Measurements from ENCODE around the gene PLXNB1.

PLXNB1 gene

DNA sequence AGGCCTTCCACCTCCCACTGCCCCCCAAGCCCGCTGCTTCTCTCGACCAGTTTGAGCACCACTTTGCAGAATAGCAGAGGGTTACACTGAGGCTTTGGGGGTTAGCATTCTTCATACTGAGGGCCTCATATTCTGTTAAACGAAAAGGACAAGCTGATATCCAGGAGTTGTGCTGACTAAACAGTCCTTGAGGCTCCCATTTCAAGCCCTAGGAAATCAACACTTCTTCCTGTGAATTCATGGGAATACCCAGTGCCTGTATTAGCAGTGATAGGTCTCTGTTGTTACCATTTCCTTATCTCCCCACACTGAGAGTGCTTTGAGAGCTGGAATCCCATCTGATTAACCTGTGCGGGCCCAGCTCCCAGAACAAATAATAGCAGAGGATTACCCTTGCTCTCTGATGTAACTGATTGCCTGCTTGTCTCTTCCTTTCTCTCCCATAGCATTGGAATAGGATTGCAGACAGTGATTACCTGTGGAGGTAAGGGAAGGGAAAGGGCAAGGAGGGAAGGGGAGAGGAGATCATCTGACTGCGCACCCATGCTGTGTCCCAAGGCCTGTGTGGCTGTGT lies 56.9 kb downstream of the PLXNB1 start:
- TF ChIP-seq CTCF (IDR thresholded peaks at IDR 0.05; ENCODE audit: borderline replicate concordance, extremely low read depth, low read length, poor library complexity, severe bottlenecking) (no peak), EZH2 (IDR thresholded peaks at IDR 0.05; ENCODE audit: borderline replicate concordance, low read depth, low read length, severe bottlenecking) (no peak)
- DNase-seq (no peak), ATAC-seq (ENCODE audit: insufficient read depth, low read depth) (no peak)
- no peaks in the 10 kb centered on the region for H3K9me3 ChIP-seq (ENCODE audit: insufficient read depth, low read length, severe bottlenecking)
- H3K36me3 ChIP-seq (ENCODE audit: insufficient read depth, low read length), result no peaks in the 10 kb centered on the region
- H3K4me1 ChIP-seq (ENCODE audit: insufficient read depth, low read length), result no peaks in the 10 kb centered on the region
- H3K4me3 ChIP-seq (ENCODE audit: low read depth in 1 of 2, low read length in 2 of 2), result no peak overlapping the region
- H4K20me1 ChIP-seq (ENCODE audit: insufficient read depth, low read length), result no peaks in the 10 kb centered on the region
- no peak overlapping the region for H2AFZ ChIP-seq (ENCODE audit: low read depth, low read length)
- H3K4me2 ChIP-seq (ENCODE audit: insufficient read depth, low read length), result no peak overlapping the region
- no peak overlapping the region for H3K9ac ChIP-seq (ENCODE audit: low read depth, low read length)
- H3K27me3 ChIP-seq (ENCODE audit: insufficient read depth, low read length, poor library complexity), result peaks cover 4% of the 10 kb centered on the region
- no peak overlapping the region for H3K27ac ChIP-seq (ENCODE audit: low read length)
- H3K79me2 ChIP-seq (ENCODE audit: insufficient read depth, low read length), result no peaks in the 10 kb centered on the region

DNA sequence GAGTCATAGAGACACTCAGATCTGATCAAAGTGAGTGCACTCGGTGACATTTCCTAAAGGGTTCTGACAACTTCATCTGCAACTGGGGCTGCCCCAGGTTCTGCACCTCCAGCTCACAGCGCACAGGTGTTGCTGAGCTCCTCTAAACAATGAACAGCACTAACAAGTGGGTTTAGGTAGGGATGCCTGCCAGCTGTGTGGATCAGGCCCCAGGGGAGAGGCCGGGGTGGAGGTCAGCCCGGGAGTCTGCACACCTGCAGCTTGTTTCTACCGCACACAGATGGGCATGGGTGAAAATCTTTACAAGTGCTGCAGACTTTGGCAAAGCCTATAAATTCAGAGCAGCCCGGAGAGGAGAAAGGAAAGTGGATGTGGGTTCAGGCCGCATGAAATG lies 57.5 kb downstream of the PLXNB1 start:
- H3K4me2 ChIP-seq (ENCODE audit: insufficient read depth, low read length), result no peak overlapping the region
- DNase-seq, result no peak
- TF ChIP-seq CTCF (IDR thresholded peaks at IDR 0.05; ENCODE audit: borderline replicate concordance, extremely low read depth, low read length, poor library complexity, severe bottlenecking), result no peak
- TF ChIP-seq EZH2 (IDR thresholded peaks at IDR 0.05; ENCODE audit: borderline replicate concordance, low read depth, low read length, severe bottlenecking), result no peak
- no peaks in the 10 kb centered on the region for H3K36me3 ChIP-seq (ENCODE audit: insufficient read depth, low read length)
- no peak overlapping the region for H2AFZ ChIP-seq (ENCODE audit: low read depth, low read length)
- H3K4me1 ChIP-seq (ENCODE audit: insufficient read depth, low read length), result no peaks in the 10 kb centered on the region
- no peaks in the 10 kb centered on the region for H3K79me2 ChIP-seq (ENCODE audit: insufficient read depth, low read length)
- no peak overlapping the region for H3K4me3 ChIP-seq (ENCODE audit: low read depth in 1 of 2, low read length in 2 of 2)
- ATAC-seq (ENCODE audit: insufficient read depth, low read depth), result no peak
- no peaks in the 10 kb centered on the region for H3K9me3 ChIP-seq (ENCODE audit: insufficient read depth, low read length, severe bottlenecking)
- H3K9ac ChIP-seq (ENCODE audit: low read depth, low read length), result no peak overlapping the region
- H3K27me3 ChIP-seq (ENCODE audit: insufficient read depth, low read length, poor library complexity), result peaks cover 4% of the 10 kb centered on the region
- no peaks in the 10 kb centered on the region for H4K20me1 ChIP-seq (ENCODE audit: insufficient read depth, low read length)
- no peak overlapping the region for H3K27ac ChIP-seq (ENCODE audit: low read length)

DNA sequence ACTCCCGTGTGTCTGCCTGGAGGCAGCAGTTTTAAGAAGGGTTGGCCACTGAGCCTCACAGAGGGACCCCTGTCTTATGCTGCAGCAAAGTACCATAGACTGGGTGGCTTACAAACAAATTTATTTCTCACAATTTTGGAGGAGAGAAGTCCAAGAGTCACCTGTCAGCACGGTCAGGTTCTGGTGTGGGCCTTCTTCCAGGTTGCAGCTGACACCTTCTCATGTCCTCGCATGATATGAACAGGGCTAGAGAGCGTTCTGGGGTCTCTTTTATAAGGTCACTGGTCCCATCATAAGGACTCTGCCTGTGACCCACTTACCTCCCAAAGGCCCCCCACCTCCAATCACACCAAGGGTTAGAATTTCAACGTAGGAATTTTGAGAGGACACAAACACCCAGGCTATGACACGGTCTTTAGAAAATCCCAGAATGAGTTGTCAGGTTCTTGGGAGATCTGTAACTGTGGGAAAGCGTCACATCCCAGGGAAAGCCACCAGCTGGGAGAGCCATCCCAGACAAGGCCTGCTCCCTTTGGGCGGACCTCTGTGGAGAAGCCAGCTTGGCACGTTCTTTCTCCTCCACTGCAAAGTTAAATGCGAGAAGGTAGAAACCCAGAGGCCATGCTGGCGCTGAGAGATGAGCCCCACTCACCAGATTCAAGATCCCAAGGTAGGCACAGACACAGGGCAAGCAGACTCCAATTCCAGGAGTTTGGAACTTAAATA lies 58.1 kb downstream of the PLXNB1 start, which contains the start of gene FBXW12:
Gene FBXW12 (plus strand): TSS at position 569 of the 726 bp plus-strand sequence. CDS start 549 bp downstream, outside the sequence.
- Histone ChIP-seq H3K79me2 (ENCODE audit: insufficient read depth, low read length) (no peaks in the 10 kb centered on the region), H3K36me3 (ENCODE audit: insufficient read depth, low read length) (no peaks in the 10 kb centered on the region), H3K4me1 (ENCODE audit: insufficient read depth, low read length) (no peaks in the 10 kb centered on the region), H3K9ac (ENCODE audit: low read depth, low read length) (no peak within 1 kb of the TSS), H3K27ac (ENCODE audit: low read length) (no peak within 1 kb of the TSS), H3K4me2 (ENCODE audit: insufficient read depth, low read length) (no peak within 1 kb of the TSS), H2AFZ (ENCODE audit: low read depth, low read length) (no peak within 1 kb of the TSS), H3K27me3 (ENCODE audit: insufficient read depth, low read length, poor library complexity) (peaks cover 4% of the 10 kb centered on the region), H4K20me1 (ENCODE audit: insufficient read depth, low read length) (no peaks in the 10 kb centered on the region), H3K4me3 (ENCODE audit: low read depth in 1 of 2, low read length in 2 of 2) (no peak within 1 kb of the TSS), H3K9me3 (ENCODE audit: insufficient read depth, low read length, severe bottlenecking) (no peaks in the 10 kb centered on the region)
- no peak for TF ChIP-seq EZH2 (IDR thresholded peaks at IDR 0.05; ENCODE audit: borderline replicate concordance, low read depth, low read length, severe bottlenecking)
- ATAC-seq (ENCODE audit: insufficient read depth, low read depth) (no peak), DNase-seq (no peak)

GRCh38 chr3:48370333-48370713 lies 59.6 kb downstream of the PLXNB1 start:
- no peak overlapping the region for H3K4me3 ChIP-seq (ENCODE audit: low read depth in 1 of 2, low read length in 2 of 2)

More at GRCh38 chr3:48370333-48370713, 59.6 kb downstream of the PLXNB1 start:
- H3K4me1 ChIP-seq (ENCODE audit: insufficient read depth, low read length), result no peaks in the 10 kb centered on the region
- ATAC-seq (ENCODE audit: insufficient read depth, low read depth) (no peak), DNase-seq (no peak)
- H3K9ac ChIP-seq (ENCODE audit: low read depth, low read length), result no peak overlapping the region
- H3K9me3 ChIP-seq (ENCODE audit: insufficient read depth, low read length, severe bottlenecking), result no peaks in the 10 kb centered on the region
- H3K79me2 ChIP-seq (ENCODE audit: insufficient read depth, low read length), result no peaks in the 10 kb centered on the region
- H4K20me1 ChIP-seq (ENCODE audit: insufficient read depth, low read length), result no peaks in the 10 kb centered on the region
- H3K27me3 ChIP-seq (ENCODE audit: insufficient read depth, low read length, poor library complexity), result peaks cover 4% of the 10 kb centered on the region
- H2AFZ ChIP-seq (ENCODE audit: low read depth, low read length), result no peak overlapping the region
- no peak overlapping the region for H3K27ac ChIP-seq (ENCODE audit: low read length)
- H3K4me2 ChIP-seq (ENCODE audit: insufficient read depth, low read length), result no peak overlapping the region
- no peaks in the 10 kb centered on the region for H3K36me3 ChIP-seq (ENCODE audit: insufficient read depth, low read length)
- TF ChIP-seq CTCF (IDR thresholded peaks at IDR 0.05; ENCODE audit: borderline replicate concordance, extremely low read depth, low read length, poor library complexity, severe bottlenecking), result no peak
